GM21381 (cell line): ENCODE data around the gene ZSCAN18.

ENCODE experiments used
- ATAC-seq: cut with Tn5 transposase; IDR thresholded peaks from one replicate; pipeline ENCODE4 v1.9.1; 2021; ENCODE audit warnings: mild to moderate bottlenecking, moderate library complexity; ENCODE audit not compliant: unreplicated experiment

The ZSCAN18 gene

DNA sequence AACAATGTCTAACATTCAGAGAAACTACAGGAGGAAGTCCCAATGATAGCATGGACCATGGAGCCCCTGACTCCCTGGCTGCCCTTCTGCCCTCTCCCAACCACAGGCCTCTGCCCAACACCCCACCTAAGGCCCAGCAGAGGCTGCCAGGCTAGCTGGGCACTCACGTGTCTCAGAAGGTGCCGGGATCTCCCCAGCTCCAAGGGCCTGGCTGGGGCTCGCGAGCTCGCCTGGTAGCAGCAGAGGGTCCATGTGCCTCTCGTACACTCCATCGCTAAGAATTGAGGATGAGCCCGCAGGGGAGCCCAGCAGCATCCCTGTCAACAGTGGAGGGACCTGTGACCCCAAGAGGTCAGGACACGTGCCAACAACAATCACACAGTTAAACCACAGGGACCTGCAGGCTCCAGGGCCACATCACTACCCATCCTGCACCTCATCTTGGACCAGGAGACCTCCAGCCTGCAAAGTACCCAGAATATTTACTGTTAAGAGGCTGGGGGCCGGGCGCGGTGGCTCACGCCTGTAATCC, 9.4 kb downstream of the ZSCAN18 start:
- no peak for ATAC-seq

DNA sequence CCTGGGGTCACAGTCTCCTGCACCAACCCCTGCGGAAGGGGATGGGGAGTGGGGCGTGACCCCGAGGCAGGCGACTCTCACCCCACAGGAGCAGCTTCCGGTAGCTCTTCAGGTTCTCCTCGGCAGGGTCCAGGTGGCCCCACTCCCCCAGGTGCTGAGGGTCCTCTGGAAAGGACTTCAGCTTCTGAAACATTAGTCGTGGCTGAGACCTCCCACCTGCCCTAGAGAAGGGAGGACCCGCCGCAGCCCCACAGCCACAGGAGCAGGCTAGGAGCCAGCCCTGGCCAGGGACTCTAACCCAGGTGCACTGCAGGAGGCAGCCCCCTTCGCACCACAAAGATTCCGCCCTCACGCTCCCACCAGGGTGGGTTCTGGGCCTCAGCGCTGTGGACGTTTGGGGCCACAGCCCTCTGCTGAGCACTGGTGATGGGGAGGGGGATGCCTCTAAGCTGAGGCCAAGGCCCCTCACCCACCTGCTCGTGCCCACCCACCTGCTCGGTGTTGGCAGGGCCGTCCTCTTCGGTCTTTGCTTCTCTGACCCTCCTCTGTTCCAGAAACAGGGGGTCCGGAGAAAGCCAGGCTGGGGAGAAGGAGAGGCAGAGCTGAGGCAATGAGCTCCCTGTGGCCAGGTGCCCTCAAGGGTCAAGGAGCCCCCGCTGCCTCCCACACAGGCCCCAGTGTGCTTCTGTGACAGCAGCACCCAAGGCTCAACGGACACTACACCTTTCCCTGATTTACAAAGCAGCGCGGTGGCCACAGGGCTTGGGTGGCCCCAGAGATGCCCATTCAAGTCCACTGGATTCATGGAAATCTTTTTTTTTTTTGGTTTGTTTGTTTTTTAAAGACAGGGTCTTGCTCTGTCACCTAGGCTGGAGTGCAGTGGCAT, 11.0 kb downstream of the ZSCAN18 start:
- ATAC-seq, result no peak

DNA sequence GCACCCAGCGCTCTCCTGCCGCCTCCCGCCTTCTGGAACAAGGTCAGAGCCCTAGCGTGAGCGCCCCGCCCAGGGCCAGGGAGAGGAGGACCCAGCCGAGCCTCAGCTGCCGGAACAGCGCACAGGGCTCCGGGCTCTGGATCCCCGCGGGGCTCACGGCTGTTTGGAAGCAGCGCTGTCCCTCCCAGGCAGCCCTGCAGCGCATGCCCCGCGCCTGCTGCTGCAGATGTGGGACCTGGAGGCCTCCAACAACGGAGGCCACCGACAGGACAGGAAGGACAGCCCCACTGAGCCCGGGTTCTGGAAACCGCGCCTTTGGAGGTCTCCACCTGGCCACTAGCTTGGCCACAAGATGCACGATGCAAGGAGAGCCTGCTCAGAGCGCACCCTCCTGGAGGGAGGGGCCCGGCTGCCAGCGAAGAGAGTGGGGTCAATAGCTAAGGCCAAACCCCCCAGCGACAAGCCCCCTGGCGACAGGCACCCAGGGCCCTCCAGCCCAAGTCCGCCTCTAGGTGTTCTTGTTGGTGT, 12.6 kb downstream of the ZSCAN18 start:
- ATAC-seq, result no peak

DNA sequence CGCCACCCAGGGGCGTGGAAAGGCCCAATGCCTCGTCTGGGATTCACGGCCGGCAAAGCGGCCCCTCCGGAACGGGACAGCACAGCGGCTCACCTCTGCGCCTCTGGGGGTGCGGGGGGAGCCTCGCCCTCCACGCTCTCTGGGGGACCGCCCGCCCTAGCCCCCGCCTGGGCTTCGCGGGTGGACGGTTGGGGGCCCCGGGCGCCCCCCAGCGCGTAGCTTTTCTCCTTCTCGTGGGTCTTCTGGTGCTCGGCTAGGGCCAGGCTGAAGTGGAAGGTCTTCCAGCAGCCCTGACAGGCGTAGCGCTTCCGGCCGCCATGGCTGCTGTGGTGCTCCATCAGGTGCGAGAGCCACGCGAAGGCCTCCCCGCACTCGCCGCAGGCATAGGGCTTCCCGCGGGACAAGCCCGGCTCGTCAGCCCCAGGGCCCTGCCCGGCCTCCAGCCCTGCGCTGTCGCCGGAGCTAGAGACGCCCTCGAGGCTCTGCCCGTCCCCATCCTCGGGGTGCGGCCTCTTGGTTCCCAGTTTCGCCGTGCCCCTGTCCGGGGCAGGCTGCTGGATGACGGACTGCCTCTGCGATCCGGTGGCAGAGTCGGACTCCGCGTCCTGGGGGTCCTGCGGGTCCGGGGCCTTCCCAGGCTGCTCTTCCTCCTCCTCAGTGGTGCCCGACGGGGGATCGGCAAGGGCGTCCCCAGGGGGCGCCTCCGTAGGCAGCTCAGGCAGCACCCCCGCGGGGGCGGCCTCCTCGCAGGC, 13.3 kb downstream of the ZSCAN18 start:
- ATAC-seq, result no peak

DNA sequence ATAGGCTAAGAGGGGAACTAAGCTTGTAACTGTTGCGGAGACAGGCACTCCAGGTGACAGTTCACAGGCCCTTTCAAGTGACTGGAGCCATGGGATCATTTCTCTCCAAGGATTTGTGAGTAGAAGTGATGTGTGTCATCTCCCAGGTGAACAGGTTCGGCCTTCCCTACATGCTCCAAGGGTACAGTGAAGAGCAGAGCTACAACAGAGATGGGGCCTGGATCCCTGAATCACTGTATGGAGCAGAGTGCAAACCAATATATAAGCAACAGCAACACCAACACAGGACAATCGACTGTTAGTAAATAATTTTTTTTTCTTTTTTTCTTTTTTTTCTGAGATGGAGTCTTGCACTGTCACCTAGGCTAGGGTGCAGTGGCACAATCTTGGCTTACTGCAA, 15.0 kb downstream of the ZSCAN18 start:
- no peak for ATAC-seq

DNA sequence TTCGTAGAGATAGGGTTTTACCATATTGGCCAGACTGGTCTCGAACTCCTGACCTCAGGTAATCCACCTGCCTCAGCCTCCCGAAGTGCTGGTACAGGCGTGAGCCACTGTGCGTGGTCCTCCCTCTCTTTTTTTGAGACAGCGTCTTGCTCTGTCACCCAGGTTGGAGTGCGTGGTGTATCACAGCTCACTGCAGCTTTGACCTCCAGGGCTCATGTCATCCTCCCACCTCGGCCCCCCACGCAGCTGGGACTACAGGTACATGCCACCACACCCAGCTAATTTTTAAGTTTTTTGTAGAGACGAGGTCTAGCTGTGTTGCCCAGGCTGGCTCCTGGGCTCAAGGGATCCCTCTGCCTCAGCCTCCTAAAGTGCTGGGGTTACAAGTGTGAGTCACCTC, 18.2 kb downstream of the ZSCAN18 start:
- no peak for ATAC-seq

DNA sequence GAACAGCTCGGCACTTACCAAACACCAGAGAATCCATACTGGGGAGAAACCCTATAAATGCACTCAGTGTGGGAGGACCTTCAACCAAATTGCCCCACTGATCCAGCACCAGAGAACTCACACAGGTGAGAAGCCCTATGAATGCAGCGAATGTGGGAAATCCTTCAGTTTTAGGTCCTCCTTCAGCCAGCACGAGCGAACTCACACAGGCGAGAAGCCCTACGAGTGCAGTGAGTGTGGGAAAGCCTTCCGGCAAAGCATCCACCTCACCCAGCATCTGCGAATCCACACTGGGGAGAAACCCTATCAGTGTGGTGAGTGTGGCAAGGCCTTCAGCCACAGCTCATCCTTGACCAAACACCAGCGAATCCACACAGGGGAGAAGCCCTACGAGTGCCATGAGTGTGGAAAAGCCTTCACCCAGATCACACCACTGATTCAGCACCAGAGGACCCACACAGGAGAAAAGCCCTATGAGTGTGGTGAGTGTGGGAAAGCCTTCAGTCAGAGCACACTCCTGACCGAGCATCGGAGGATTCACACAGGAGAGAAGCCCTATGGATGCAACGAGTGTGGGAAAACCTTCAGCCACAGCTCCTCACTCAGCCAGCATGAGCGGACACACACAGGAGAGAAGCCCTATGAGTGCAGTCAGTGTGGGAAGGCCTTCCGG, 30.7 kb downstream of the ZSCAN18 start:
- ATAC-seq, result no peak

DNA sequence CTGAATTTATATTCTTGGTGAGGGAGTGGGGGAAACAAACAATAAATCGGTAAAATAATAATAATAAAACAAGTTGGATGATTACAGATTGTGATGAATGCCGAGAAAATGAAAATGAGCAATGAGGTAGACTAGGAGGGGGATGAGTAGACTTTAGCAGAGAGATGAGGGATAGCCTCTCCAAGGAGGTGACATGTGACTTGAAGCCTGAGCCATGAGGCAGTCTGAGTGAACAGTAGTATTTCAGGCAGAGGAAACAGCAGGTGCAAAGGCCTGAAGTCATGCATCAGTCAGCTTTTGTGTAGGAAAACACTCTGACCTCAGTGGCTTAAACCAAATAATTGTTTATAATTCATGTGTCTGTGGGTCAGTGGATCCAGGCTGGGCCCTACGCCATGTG, 34.3 kb downstream of the ZSCAN18 start:
- ATAC-seq, result no peak

DNA sequence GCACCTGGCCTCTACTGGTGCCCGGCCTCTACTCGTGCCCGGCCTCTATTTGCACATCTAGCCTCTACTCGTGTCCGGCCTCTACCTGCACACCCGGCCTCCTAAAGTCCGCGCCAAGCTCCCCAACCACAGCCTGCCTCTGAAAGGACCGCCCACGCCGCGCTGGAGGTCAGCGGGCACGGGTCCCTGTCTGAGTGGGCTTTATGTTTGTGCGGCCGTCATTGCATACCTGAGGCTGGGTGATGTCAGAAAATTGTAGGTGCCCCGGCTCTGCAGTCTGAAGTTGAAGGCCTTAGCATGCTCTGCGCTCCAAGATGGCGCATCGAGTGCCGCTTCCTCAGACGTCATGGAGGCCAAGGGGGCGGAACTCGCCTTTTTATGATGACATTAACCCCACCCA, 37.8 kb downstream of the ZSCAN18 start:
- ATAC-seq, result no peak

DNA sequence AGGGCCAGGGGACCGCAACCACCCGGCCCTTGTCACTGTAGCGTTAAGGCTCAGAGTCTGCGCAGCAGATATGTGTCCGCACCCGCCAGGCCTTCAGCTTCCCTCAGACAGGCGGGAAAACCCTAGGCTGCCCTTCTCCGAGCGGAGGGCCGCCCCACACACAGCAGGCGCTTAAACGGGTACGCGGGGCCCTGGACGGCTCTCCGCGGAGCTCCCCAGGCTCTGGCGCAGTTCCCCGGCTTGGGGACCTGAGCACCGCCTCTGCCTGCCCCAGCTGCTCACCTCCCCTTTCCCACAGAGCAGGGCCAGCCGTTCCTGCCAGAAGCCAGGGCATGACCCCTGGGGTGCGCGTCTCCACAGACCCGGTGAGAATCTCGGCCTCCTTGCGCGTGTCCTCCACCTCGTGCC, 38.4 kb downstream of the ZSCAN18 start:
- ATAC-seq, result no peak

DNA sequence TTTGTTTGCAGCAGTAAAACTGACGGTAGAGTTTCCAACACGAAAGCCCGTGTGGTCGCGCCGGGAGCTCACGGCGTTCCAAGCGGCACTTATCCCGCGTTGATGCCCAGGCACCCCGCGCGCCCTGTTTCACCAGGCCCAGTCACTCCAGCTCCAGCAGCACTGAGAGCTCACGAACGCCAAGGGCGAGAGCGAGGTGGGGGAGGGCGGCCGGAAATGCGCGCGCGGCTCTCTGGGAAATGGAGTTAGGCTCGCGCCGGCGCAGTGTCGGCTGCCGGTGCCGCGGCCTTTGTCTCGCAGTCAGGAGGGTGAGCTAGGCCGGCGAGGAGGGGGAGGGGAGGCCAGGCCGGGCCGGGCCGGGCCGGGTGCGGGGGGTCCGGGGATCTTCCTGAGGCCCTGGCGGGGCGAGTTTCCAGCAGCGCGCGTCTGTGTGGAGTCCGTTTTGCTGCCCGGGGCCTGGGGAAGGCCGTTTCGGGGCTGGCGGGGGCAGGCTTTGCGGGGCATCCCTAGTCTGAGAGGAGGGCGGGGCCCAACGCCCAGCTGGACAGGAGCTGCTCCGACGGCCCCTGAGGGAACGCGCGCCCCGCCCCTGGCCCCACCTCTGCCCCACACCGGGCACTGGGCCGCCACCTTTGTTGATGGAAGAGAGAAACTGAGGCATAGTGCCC, 38.9 kb downstream of the ZSCAN18 start, which contains the start of gene ZNF135:
TSS of gene ZNF135 (plus strand) at position 280 of the 668 bp plus-strand sequence. CDS start 721 bp downstream, outside the sequence.
- no peak for ATAC-seq

DNA sequence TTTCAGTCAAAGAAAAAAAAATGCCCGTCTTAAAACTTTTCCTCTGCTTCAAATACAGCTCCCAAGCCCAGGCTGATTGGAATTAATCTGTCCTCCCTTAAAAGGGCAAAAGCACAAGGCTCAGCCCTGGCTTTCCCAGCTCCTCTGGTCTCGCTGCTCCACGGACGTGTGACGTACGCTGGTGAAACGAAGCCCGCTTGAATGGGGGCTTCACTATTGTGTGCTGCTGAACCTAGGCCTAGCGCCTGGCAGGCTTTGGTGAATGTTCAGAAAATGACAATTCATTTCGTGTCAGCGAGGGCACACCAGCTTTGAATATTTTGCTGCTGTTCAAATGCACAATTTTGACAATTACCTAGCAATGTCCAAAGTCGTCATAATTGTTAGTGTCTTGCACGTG, 39.6 kb downstream of the ZSCAN18 start:
- no peak for ATAC-seq

DNA sequence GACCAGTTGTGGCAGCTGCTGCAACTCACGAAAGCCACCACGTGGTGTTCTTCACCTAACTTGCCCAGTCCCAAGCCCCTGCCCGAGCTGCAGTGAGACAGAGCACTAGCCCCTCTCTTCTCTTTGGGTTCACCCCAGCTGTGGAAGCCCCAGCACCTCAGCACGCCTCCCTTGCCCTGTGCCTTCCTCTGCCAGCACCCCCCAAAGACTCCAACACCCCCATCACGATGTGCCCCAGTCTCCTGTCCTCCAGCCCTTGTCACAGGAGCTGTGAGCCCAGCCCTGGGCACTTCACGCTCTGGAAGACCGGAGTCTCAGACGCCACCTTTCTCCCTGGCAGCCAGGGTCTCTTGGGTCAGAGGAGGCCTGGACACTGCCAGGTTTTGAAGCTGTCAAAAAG, 41.2 kb downstream of the ZSCAN18 start:
- ATAC-seq, result no peak

DNA sequence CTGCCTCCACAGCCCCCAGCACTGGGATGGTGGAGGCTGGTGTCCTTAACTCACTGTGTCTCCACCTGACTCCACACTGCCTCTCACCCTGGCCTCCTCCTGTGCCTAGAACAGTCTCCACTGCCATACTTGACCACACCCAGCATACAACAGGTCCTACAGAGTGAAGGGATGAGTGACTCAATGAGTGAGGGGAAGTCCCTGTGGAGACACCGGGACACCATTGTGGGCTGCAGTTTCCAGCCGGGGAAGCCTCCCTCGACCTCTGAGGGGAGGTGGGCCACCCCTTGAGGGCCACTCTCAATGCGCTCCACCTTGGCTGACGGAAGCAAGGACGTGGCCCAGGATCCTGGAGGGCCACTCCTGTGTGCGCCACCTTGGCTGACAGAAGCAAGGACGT, 41.8 kb downstream of the ZSCAN18 start:
- no peak for ATAC-seq

DNA sequence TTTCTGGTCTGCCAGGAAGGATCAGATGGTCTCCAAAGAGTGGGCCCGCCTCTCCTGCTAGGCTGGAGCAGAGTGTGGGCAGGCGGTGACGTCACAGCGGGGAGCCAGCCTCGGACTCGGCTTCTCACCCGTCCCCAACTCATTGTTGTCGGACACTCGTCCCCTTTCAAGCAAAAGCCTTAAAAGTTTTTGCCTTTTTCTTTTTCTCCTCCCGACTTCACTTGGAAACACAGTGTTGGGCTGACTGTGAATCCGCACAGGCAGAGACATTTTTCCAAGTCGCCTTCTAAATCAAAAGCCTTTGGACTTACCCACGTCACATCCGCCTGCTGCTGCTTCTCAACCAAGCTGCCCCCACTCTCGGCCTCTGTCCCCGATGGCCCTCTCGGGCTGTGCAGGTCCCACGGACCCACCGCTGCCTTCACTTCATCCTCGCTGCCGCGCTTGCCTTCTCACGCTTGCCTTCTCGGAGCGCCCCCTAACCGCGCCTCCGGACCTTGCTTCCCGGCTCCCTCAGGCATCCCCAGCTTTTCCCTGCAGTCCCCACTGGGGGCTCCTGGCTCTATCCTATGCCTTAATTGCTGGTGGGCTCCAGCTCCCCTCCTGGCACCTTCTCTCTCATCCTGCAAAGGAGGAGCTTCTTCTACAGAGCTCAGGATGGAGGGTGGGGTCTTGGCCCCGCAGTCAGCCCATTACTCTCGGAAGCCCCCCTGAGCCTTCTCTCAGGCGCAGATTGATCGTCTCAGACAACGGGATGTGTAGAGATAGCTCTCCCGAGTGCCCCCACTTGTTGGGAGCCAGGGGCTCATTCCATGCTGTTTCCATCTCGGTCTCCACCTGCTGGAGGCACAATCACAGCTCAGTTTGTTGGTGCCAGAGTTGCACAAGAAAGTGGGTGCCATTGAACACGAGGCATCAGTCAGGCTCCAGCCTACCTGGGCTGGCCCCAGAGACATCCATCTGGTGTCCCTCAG, 42.8 kb downstream of the ZSCAN18 start:
- ATAC-seq, result no peak

DNA sequence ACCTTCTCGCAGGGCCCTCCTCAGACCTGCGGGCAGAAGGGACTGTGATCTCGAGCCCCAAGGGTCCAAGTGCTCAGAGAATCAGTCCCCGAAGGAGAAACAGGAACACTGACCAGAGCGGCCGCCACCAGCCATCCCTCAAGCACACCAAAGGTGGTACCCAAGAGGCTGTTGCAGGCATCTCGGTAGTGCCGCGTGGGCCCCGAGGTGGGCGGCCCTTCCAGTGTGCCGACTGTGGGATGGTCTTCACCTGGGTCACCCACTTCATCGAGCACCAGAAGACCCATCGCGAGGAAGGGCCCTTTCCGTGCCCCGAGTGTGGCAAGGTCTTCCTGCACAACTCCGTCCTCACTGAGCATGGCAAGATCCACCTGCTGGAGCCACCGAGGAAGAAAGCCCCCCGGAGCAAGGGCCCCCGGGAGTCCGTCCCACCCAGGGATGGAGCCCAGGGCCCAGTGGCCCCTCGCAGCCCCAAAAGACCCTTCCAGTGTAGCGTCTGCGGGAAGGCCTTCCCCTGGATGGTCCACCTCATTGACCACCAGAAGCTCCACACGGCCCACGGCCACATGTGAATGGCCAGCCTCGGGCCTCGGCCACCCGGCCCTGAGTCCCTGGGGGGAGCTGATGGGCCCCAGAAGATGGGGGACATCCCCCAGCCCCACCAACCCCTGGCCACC, 44.4 kb downstream of the ZSCAN18 start:
- ATAC-seq, result no peak

DNA sequence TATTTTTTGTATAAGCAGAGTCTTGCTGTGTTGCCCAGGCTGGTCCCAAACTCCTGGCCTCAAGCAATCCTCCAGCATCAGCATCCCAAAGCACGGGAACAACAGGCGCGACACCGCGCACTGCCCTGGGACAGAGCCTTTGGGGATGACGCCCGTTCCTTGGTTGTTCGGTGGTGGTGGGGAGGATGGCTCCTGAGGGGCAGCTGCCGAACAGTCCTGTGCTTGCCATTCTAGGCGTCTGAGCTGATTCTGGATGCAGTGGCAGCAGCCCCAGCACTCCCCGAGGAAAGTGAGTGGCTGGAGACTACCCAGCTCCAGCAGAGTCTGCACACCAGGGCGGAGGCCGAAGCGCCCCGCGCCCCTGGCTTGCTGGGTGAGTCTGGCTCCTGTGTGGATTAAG, 45.8 kb downstream of the ZSCAN18 start:
- no peak for ATAC-seq

DNA sequence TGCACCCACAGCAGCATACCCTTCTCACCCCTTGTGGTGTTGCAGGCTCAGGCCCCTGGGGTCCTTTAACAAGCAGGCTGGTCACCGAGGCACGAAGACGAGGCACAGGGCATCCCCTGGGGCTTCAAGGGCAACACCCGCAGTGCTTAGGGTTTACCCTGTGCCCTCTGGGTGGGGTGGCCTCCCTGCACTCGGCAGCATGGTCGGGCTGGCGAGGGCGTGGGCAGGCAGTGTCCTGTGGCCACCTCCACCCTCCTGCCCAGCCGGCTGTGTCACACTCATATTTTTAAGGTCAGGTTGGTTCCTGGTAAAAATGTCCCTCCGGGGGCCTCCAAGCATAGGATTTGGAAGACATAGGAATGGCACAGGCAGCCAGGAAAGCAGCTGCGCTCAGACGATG, 50.4 kb downstream of the ZSCAN18 start:
- ATAC-seq, result no peak

DNA sequence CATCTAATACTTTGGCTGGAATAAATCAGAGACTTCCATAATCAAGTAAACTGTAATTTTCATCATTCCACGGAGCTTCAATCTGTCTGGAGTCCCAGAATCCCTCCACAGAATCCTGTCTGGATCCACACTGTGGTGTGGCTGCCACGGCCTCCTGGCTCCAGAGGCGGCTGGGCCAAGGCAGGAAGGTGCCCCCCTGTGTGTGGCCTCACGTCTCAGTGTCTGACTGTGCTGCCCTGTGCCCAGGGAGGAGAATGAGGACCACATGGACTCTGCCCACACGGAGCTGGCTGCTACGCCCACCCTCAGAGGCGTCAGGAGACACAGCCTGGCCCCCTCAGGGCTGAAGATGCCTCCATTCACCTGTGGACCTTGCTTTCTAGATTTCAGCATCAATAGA, 51.2 kb downstream of the ZSCAN18 start:
- ATAC-seq, result no peak
